ENCODE data around the gene RINL.

DNA sequence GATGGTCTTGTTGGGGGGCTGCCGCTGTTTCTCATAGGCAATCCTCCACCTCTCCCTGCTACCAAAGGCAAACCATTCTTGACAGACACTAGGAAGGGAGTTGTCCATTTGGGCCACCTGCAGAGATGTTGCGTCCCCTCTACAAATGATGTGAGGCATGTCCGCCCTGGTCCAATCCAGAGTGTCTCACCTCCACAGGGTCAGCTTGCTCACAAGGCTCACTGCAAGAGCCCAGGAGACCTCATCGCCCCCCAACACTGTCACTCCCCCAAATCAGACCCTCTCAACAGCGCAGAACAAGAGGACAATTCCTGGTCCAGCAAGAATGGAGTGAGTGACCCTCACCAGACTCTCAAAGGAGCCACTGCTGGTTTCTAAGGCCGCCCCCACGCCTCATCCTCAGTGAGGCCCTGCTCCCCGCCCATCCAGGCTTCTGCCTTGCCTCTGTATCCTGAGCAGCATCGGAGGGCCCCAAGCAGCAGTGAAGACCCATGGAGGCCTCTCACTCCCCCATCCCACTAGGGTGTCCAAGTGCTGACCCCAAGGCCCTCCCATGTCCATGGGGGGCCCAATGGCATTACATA lies 34.8 kb downstream of the RINL start:
- TF ChIP-seq CTCF (IDR thresholded peaks at IDR 0.05) (no peak), POLR2A (IDR thresholded peaks at IDR 0.05) (no peak)

All from lower leg skin (tissue), 3 donors.